Spleen (tissue), 7 donors: ENCODE results near the gene FSCN2.

Experiments used
- POLR2A ChIP-seq, 3 donors: fragments of 450-650 bp; IDR thresholded peaks; one replicate each; pipeline ENCODE4 v1.5.1; 2017; ENCODE audit warnings: antibody characterized with exemption in 3 of 3, mild to moderate bottlenecking in 1 of 3
- TF ChIP-seq, protein P1 (sequence below), 11 experiments: fragments of 200-600 bp in 7 of 11; fragments of 450-650 bp in 4 of 11; sonication (generic) in 4 of 11; IDR thresholded peaks in 8 of 11; conservative IDR thresholded peaks in 3 of 11; 1 replicate in 7 of 11; 2 replicates in 4 of 11; pipeline versions ENCODE4 v1.4.0 to v1.8.0; 2016 to 2021; ENCODE audit warnings: antibody characterized with exemption in 11 of 11, inconsistent platforms in 4 of 11, mild to moderate bottlenecking in 1 of 11
- donor health status: DM: no; HTN: no; CAD: no; lungs with moderate emphysema.
- donor health status: DM: no; HTN: no; CAD: no.
- donor health status: DM: no; HTN: no; CAD: no.

GRCh38 chr17:81552244-81553017 is 24.3 kb downstream of the FSCN2 start, which contains the start of gene FAAP100:
- TF ChIP-seq, protein P1, sequence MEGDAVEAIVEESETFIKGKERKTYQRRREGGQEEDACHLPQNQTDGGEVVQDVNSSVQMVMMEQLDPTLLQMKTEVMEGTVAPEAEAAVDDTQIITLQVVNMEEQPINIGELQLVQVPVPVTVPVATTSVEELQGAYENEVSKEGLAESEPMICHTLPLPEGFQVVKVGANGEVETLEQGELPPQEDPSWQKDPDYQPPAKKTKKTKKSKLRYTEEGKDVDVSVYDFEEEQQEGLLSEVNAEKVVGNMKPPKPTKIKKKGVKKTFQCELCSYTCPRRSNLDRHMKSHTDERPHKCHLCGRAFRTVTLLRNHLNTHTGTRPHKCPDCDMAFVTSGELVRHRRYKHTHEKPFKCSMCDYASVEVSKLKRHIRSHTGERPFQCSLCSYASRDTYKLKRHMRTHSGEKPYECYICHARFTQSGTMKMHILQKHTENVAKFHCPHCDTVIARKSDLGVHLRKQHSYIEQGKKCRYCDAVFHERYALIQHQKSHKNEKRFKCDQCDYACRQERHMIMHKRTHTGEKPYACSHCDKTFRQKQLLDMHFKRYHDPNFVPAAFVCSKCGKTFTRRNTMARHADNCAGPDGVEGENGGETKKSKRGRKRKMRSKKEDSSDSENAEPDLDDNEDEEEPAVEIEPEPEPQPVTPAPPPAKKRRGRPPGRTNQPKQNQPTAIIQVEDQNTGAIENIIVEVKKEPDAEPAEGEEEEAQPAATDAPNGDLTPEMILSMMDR (IDR thresholded peaks at IDR 0.05 in 8 of 11, conservative IDR thresholded peaks at IDR 0.05 in 3 of 11), result no peak
- peak in 2 of 3 donors; percentile 12 to 19 for TF ChIP-seq POLR2A (IDR thresholded peaks at IDR 0.05)
